Tibial nerve (tissue), 4 donors: ENCODE measurements around the gene KCNAB2.

Experiments
- EP300 ChIP-seq, 2 donors: sonication (generic); formaldehyde crosslinking; IDR thresholded peaks; one replicate each; pipeline ENCODE4 v1.6.1; 2017; ENCODE audit warnings: antibody characterized with exemption in 2 of 2, mild to moderate bottlenecking in 1 of 2
- POLR2A ChIP-seq, 2 donors: fragments of 450-650 bp; IDR thresholded peaks; one replicate each; pipeline ENCODE4 v1.6.1; 2017; ENCODE audit warnings: antibody characterized with exemption in 2 of 2, mild to moderate bottlenecking in 2 of 2, moderate library complexity in 2 of 2
- TF ChIP-seq, protein P1 (sequence below), 5 experiments: fragments of 200-600 bp in 3 of 5; fragments of 450-650 bp in 2 of 5; sonication (generic) in 3 of 5; IDR thresholded peaks; one replicate each; pipeline ENCODE4 v1.5.1; 2016 to 2019; ENCODE audit warnings: antibody characterized with exemption in 5 of 5, mild to moderate bottlenecking in 3 of 5, moderate library complexity in 2 of 5

DNA sequence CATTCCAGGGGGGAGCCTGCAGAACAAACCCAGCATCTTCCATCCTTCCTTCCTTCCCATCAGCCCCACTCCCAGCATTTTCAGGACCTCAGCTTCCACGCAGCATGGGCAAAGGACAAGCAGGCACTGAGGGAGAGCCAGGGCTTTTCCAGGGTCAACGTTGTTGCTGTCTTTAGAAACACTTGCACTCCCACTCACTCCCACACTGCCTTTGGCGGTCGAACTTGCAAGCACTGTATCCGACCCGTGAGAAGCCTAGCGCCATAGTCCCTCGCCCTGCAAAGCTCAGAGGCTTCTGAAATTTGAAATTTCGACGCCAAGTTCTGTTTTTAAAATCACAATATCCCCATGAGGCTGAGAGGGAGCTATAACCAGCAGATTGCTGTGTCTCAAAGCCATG is 47.4 kb downstream of the KCNAB2 start:
- TF ChIP-seq, protein P1, sequence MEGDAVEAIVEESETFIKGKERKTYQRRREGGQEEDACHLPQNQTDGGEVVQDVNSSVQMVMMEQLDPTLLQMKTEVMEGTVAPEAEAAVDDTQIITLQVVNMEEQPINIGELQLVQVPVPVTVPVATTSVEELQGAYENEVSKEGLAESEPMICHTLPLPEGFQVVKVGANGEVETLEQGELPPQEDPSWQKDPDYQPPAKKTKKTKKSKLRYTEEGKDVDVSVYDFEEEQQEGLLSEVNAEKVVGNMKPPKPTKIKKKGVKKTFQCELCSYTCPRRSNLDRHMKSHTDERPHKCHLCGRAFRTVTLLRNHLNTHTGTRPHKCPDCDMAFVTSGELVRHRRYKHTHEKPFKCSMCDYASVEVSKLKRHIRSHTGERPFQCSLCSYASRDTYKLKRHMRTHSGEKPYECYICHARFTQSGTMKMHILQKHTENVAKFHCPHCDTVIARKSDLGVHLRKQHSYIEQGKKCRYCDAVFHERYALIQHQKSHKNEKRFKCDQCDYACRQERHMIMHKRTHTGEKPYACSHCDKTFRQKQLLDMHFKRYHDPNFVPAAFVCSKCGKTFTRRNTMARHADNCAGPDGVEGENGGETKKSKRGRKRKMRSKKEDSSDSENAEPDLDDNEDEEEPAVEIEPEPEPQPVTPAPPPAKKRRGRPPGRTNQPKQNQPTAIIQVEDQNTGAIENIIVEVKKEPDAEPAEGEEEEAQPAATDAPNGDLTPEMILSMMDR (IDR thresholded peaks at IDR 0.05) = no peak
- no peak for TF ChIP-seq EP300 (IDR thresholded peaks at IDR 0.05)
- no peak for TF ChIP-seq POLR2A (IDR thresholded peaks at IDR 0.05)
